ENCODE measurements around the gene MDN1.

DNA sequence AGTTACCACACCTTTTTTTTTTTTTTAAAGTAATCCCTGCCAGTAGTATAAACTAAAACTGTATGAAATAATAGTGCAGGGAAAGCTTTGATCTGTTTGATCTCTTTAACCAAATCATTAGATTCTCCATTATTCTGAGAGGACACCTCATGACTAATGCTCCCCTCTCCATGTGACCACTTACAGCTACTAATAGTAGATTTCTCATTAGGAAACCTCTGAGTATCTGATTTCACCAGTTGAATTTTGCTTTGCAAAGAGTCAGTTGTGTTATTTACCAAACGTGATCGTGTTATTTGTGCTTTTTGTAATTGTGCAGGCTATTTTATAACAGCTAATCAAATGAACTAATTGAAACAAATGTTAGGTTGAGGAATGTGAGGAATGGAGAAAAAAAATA lies 22.6 kb upstream of the MDN1 start:
- TF ChIP-seq ZNF274 (IDR thresholded peaks at IDR 0.05; ENCODE audit: low read depth, low read length) = no peak
- no peak for TF ChIP-seq YY1 (IDR thresholded peaks at IDR 0.05; ENCODE audit: insufficient read depth, insufficient read length)
- TF ChIP-seq SUZ12 (IDR thresholded peaks at IDR 0.05; ENCODE audit: extremely low read depth, insufficient read depth, insufficient read length) = no peak
